Measurements from ENCODE around the gene ATXN1.
"Not testable (repeated sequence)": the region's sequence is repeated elsewhere in the genome, so short reads cannot be mapped to it uniquely, and the experiment has no call there.

The ATXN1 gene

GRCh38 chr6:16760516-16761470 is at the start of gene ATXN1:
ATXN1 (minus strand) TSS chr6:16761460.
- DNase-seq, result peak; percentile 39 to 65

GRCh38 chr6:16810411-16810810 is 49.2 kb upstream of the ATXN1 start:
- no peak for DNase-seq

GRCh38 chr6:16809753-16810358 is 48.6 kb upstream of the ATXN1 start:
- no peak for DNase-seq

GRCh38 chr6:16807956-16808355 is 46.7 kb upstream of the ATXN1 start:
- no peak for DNase-seq

DNA sequence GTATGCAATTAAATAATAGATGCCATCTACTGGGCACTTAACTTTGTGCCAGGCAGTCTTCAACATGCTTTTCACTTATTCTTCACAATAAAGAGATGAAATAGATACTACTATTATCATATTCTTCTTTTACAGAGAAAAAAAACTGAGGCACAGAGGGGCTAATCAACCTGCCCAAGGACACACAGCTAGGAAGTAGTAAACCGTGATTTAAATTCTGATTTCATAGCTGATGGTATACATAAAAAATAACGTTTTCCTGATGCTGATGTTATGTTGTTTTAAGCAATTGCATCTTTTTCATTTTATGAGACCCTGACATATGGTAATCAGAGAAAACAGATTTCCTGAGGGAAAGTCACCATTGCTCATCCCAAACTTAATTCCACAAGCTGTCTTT is 45.1 kb upstream of the ATXN1 start:
- DNase-seq, result no peak

DNA sequence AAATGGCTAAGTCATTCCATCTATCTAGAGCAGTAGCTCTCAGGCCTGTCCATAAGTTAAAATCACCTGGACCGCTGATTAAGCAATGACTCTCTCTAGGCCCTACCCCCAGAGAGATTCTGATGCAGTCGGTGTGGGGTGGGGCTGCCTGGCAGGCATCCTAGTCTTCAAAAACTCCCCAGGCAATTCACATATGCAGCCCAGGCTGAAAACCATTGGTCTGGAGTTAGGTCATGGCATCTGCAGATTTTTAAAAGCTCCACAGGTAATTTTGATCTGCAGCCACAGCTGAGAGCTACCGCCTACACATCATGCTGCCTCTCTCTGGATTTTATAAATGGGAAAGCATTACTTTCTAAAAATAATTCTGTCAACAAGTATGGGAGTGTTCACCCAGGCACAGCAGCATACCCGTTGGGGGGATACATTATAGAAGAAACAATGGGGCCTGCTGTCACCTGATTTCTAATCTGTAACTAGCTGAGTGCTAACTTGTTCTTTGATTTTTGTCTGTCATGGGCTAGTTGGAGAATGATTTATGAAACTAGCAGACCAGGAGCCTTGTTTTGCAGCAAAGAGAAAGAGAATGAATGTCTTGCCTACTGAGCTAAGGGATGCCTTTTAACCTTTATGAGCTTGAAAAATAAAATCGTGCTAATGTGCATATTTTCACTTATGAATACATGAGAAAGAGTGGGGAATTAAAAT is 44.1 kb upstream of the ATXN1 start:
- DNase-seq, result no peak

GRCh38 chr6:16804546-16805242 is 43.4 kb upstream of the ATXN1 start:
- no peak for DNase-seq

GRCh38 chr6:16803294-16804200 is 42.3 kb upstream of the ATXN1 start:
- no peak for DNase-seq

GRCh38 chr6:16802071-16802470 is 40.8 kb upstream of the ATXN1 start:
- no peak for DNase-seq

GRCh38 chr6:16800942-16801341 is 39.7 kb upstream of the ATXN1 start:
- DNase-seq, result no peak

DNA sequence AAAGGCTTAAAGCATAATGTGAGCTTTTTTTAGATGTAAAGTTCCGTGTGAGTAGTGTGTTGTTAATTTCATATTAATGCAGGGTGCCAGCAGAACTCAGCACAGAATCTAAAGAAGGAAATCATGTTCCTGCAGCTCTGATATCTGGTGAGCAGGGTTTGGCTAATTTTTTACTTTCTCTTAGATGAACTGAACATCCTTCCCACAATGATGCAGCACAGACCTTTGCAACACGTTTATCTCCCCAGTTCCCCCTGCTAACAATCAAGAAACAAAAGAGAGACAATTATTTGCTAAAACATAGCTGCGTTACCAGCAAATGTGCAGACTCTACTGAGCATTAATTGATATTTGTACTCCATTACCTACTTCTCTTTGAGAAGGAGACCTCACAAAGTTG is 39.1 kb upstream of the ATXN1 start:
- no peak for DNase-seq

DNA sequence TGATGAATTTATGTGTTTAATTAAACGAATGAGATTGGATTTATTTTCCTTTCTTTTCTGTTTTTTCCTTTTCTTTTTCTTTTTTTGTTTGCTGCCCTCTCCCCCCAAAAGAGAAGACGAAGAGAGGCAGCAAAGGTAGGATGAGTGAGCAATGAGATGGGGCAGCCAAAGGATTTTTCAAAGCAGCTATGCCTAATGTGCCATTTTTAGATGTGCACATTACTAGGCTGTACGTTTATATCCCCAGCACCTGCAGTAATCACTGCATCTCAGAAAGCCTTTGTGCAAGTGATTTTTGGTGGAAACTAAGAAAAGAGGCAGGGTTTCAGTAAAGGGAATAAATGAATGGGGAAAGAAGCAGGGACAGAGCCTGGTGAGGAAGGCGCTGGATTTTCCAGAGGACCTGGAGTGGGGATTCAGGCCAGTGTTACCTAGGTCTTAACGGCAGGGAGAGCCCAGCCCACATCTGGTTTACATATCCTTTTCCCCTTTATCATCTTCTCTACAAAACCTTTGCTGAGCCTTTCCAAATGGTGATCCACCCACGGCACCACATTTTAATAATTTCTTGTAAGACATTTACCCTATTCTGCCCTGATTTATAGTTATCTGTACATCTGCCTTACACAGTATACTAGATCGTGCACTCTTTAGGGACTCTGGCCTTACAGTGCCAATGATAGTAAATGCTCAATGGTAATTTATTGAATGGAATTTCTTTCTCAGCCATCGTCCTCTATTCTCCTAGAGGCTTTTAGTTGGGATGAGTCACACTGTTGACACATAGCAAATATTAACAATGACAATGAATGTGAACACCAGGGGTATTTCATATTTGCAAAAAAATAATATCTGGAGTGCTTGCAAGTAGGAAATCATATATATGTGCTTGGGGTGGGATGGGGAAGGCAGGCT is 38.3 kb upstream of the ATXN1 start:
- no peak for DNase-seq

DNA sequence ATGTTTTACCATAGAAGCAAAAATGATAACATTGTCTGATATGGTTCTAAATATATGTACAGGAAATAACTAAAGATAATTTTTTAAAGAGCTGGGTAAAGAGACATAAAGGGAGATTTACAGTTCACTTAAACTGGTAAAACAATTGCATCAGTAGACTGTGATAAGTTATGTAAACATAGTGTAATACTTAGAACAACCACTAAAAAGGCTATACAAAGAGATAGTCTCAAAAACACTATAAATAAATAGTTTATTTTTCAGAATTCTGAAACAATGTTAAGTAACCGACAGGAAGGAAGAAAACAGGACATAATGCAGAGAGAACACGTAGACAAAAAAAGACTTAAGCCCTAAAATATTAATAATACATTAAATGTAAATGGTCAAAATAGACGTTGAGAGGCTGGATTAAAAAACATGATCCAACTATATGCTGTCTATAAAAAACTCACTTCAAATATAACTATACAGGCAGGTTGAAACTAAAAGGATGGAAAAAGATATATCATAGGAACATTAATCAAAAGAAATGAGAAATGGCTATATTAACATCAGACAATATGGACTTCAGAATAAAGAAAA is 32.7 kb upstream of the ATXN1 start:
- DNase-seq, result peak in 1 of 2 experiments; percentile 11

DNA sequence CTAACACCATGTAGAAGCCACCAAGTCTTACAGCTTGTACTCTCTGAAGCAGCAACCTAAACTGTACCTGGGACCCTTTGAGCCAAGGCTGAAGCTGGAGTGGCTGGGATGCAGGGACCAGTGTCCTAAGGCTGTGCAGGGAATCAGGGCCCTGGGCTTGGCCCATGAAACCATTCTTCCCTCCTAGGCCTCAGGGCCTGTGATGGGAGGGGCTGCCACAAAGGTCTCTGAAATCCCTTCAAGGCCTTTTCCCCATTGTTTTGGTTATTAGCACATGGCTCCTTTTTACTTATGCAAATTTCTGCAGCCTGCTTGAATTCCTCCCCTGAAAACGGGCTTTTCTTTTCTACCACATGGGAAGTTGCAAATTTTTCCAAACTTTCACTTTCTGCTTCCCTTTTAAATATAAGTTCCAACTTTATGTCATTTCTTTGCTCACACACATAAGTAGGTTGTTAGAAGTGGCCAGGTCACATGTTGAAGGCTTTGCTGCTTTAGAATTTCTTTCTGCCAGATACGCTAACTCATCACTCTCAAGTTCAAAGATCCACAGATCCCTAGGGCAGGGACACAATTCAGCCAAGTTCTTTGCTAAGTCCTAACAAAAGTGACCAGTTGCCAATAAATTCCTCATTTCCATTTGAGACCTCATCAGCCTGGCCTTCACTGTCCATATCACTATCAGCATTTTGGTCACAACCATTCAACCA is 28.2 kb upstream of the ATXN1 start:
- DNase-seq, result no peak

DNA sequence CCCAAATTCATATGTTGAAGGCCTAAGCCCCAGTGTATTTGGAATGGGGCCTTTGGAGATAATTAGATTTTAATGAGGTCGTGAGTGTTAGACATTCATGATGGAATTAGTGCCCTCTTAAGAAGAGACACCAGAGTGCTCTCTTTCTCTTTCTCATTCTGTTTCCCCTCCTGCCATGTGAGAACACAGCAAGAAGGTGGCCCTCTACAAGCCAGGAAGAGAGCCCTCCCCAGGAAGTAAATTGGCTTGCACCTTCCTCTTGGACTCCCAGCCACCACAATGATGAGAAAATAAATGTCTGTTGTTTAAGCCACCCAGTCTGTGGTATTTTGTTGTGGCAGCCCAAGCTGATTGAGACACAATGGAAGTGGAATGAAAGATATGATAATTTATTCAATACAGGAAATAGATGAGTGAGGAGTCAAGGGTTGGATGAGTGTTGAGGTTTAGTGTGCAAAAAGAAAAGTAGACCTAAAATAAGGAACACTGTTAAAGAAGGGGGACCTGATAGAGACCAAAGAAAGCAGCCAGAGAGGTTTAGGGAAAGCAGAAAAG is 25.9 kb upstream of the ATXN1 start:
- DNase-seq, result no peak

GRCh38 chr6:16785496-16785895 is 24.2 kb upstream of the ATXN1 start:
- DNase-seq, result no peak

GRCh38 chr6:16784957-16785356 is 23.7 kb upstream of the ATXN1 start:
- not testable (repeated sequence) for DNase-seq

DNA sequence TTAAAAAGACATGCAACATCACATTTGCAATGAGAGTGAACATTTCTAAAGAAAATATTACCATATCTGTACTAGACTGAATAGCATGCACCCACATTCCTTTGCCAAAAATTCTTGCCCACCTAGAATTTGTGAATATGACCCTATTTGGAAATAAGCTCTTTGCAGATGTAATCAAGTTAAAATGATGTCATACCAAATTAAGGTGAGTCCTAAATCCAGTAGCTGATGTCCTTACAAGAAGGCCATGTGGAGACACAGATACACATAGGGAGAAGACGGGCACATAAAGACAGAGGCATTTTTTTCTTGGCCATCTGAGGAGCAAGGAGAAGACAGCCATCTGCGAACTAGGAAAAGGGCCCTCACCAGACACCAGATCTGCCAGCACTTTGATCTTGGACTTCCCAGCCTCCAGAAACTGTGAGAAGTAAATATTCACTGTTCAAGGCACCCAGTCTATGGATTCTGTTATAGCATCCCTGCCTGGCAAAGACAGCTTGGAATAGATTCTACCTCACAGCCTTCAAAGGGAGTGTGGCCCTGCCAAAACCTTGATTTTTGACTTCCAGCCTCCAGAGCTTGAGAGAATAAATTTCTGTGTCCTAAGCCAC is 22.8 kb upstream of the ATXN1 start:
- no peak for DNase-seq

DNA sequence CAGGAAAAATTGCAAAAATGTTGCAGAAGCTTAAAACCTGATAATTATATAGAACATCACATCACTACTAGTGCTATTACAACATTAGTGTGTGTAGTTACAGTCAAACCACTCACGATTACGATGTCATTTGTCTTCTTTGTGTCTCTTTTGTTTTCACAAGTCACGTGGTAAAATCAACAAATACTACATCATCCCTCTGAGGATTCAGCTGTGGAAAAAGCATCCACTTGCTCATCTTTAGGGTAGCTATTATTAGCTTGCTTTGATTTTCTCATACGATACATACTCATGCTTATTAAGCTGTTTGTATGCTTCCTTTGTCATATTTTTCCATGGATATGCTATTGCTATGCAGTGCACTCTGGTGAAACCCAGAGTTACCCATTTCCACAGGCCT is 22.2 kb upstream of the ATXN1 start:
- no peak for DNase-seq

All from SW 1271 (cell line).